GM12878 (cell line): Measurements from ENCODE around the gene SEMA7A. TPM values are rescaled to one million over a fixed set of nuclear protein-coding genes. Genes with fewer than 3 reads are reported as not detected.

Source experiments
- ATAC-seq: fragments of 200-7000 bp; cut with Tn5 transposase; 3 replicates; pipeline ENCODE4 v1.9.1; 2020; ENCODE audit warnings: mild to moderate bottlenecking, moderate library complexity
- BruUV-seq: library from RNA; stranded (reverse); fragments of 400-500 nt; replicated peaks from 2 replicates; lab custom pipeline; 2021; lab: Mats Ljungman, UMichigan
- CTCF ChIA-PET: fragments of 300-600 bp; sonication (Branson Sonifier 250); formaldehyde crosslinking; extraction: SDS; loops from one replicate; lab custom pipeline; 2021; ENCODE audit warnings: inconsistent platforms; lab: Yijun Ruan, JAX
- POLR2A ChIA-PET: fragments of 350-600 bp; formaldehyde crosslinking; extraction: SDS; loops from one replicate; lab custom pipeline; 2021; ENCODE audit warnings: inconsistent platforms; lab: Charles Lee
- RAD21 ChIA-PET: fragments of 300-600 bp; sonication (Branson Sonifier 250); formaldehyde crosslinking; loops from one replicate; lab custom pipeline; 2023; ENCODE audit warnings: antibody characterized with exemption; ENCODE audit not compliant: unreplicated experiment; lab: Charles Lee
- SMC1A ChIA-PET: fragments of 300-600 bp; sonication (Branson Sonifier 250); formaldehyde crosslinking; loops from one replicate; lab custom pipeline; 2023; ENCODE audit not compliant: unreplicated experiment, uncharacterized antibody; lab: Charles Lee
- DNase-seq: peaks from one replicate; pipeline ENCODE4 v3.0.0-alpha.2; 2011; ENCODE audit warnings: low read depth, low spot score
- FAIRE-seq: peaks from 3 replicates; lab custom pipeline; 2011; peaks lifted over from hg19 to GRCh38; lab: Jason Lieb, UNC
- H2AFZ ChIP-seq: 2 replicates; pipeline ENCODE4 v1.6.0; 2011; ENCODE audit warnings: low read depth, low read length, control low read depth; ENCODE audit not compliant: control insufficient read depth
- H3K27ac ChIP-seq: 2 replicates; pipeline ENCODE4 v1.5.1; 2011; ENCODE audit warnings: control low read depth; ENCODE audit not compliant: control insufficient read depth, insufficient read depth
- H3K27me3 ChIP-seq, 2 experiments: replicated peaks in 1 of 2; 2 replicates each; pipeline versions ENCODE4 v1.6.0 to v1.6.1; 2011; ENCODE audit warnings: low read length in 1 of 2; ENCODE audit not compliant: control insufficient read depth in 2 of 2, insufficient read depth in 2 of 2
- H3K36me3 ChIP-seq, 2 experiments: 2 replicates each; pipeline ENCODE4 v1.5.1; 2011; ENCODE audit warnings: low read length in 1 of 2; ENCODE audit not compliant: control insufficient read depth in 2 of 2, insufficient read depth in 2 of 2
- H3K4me1 ChIP-seq: 2 replicates; pipeline ENCODE4 v1.6.1; 2011; ENCODE audit warnings: mild to moderate bottlenecking, low read length, moderate library complexity, mixed read lengths; ENCODE audit not compliant: control insufficient read depth, insufficient read depth
- H3K4me2 ChIP-seq: 2 replicates; pipeline ENCODE4 v1.6.0; 2011; ENCODE audit warnings: control low read depth; ENCODE audit not compliant: control insufficient read depth, insufficient read depth
- H3K4me3 ChIP-seq: fragments of 200-600 bp; sonication (generic); 2 replicates; pipeline ENCODE4 v1.5.1; 2016
- H3K79me2 ChIP-seq: 2 replicates; pipeline ENCODE4 v1.6.0; 2011; ENCODE audit warnings: low read length; ENCODE audit not compliant: control insufficient read depth, insufficient read depth
- H3K9ac ChIP-seq: 2 replicates; pipeline ENCODE4 v1.8.0; 2011; ENCODE audit warnings: low read length, control low read depth, mixed read lengths; ENCODE audit not compliant: control insufficient read depth, insufficient read depth
- H3K9me3 ChIP-seq: replicated peaks from 3 replicates; pipeline ENCODE4 v1.5.1; 2011; ENCODE audit warnings: mild to moderate bottlenecking, low read length; ENCODE audit not compliant: control insufficient read depth, insufficient read depth
- H4K20me1 ChIP-seq: 2 replicates; pipeline ENCODE4 v1.6.0; 2011; ENCODE audit not compliant: control insufficient read depth, insufficient read depth
- LARP7 ChIP-seq: fragments of 450-650 bp; IDR thresholded peaks from 2 replicates; pipeline ENCODE4 v1.6.1; 2017; ENCODE audit warnings: mild to moderate bottlenecking
- MEF2B ChIP-seq: fragments of 450-650 bp; IDR thresholded peaks from 2 replicates; pipeline ENCODE4 v1.6.1; 2018; ENCODE audit warnings: mild to moderate bottlenecking, moderate library complexity; ENCODE audit not compliant: partially characterized antibody, poor library complexity, severe bottlenecking
- WGBS: methylation state at CpG from one replicate; pipeline ENCODE4 v1.1.6; 2016; ENCODE audit warnings: low lambda C conversion rate; ENCODE audit not compliant: insufficient replicate concordance, insufficient coverage; ENCODE audit errors: missing lambda C conversion rate; 5-methylcytosine and 5-hydroxymethylcytosine counted together
- in situ Hi-C: fragments of 300-500 bp; cut with MboI; formaldehyde crosslinking; loops from 9 replicates; pipeline ENCODE4 v1.14.3; 2018; ENCODE audit warnings: mixed read lengths
- intact Hi-C: fragments of 100-400 bp; cut with micrococcal nuclease; formaldehyde crosslinking; loops from one replicate; pipeline ENCODE4 v1.14.2; 2022; ENCODE audit not compliant: unreplicated experiment
- polyA plus RNA-seq, 11 experiments: library from polyadenylated mRNA; depleted of rRNA in 4 of 11; unstranded in 6 of 11; stranded (reverse) in 5 of 11; fragments of >200 nt; fragmentation: Nextera tagmentation in 4 of 11; fragmentation: Illumina TruSeq in 1 of 11; extraction: Ambion mirVana in 4 of 11; extraction: Trizol in 1 of 11; gene quantifications; 1 replicate in 1 of 11; 2 replicates in 10 of 11; pipeline versions ENCODE4 v1.2.1 to v1.2.3, GENCODE V29; 2011 to 2016; ENCODE audit warnings: inconsistent platforms in 2 of 11, missing spikeins in 2 of 11, low read depth in 1 of 11
- total RNA-seq, 4 experiments: library from RNA; depleted of rRNA in 3 of 4; stranded (reverse); fragments of >200 nt in 3 of 4; fragmentation: Illumina TruSeq in 1 of 4; extraction: Trizol in 1 of 4; gene quantifications; 2 replicates each; pipeline versions ENCODE4 v1.2.1 to v1.2.3, GENCODE V29; 2013 to 2021
- TF ChIP-seq, protein P1 (sequence below): IDR thresholded peaks from 2 replicates; pipeline ENCODE4 v1.6.1; 2012; ENCODE audit warnings: improper control_type of control experiment, low read depth, low read length; ENCODE audit not compliant: insufficient replicate concordance

SEMA7A gene
- total and polyA plus RNA-seq, 10 of the 15 experiments (the other 5 are each of a cell fraction or from before 2014, with no cell fraction given) = 0.08 to 112 (median 53.5) TPM

DNA sequence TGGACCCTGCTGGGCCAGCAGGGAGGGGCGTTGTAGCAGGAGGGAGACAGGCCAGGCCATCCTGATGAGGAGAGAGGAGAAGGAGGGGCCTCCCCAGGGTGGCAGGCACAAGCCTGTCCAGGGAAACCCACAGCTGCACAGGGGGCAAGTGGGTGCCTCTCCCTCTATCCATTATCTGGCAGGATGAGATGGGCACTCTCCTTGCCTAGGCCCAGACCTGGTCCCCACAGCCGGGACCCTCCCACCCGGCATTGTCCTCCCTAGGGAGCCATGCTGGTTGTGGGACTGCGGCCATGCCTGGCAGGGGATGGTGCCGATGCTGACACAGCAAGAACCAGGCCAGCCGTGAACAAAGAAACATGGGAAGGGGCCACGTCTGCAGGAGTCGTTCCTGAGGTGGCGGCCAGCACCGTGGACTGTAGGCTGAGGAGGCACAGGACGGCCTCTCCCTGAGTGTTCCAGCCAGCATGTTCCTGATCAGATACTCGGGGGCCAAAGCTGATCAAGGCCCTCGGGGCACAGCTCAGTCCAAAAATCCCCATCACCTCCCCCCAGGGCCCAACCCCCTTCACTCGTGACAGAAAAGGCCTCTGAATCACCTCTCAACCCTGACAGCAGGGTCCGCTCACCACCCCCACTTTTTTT is 47.1 kb downstream of the SEMA7A start:
- DNase-seq = no peak
- Histone ChIP-seq H3K9me3 (no peaks in the 10 kb centered on the region), H3K4me3 (no peak overlapping the region), H3K4me1 (peaks cover 77% of the 10 kb centered on the region), H3K9ac (peak overlapping the region; percentile 77), H2AFZ (no peak overlapping the region), H3K27me3 (no peaks in the 10 kb centered on the region), H3K36me3 (no peaks in the 10 kb centered on the region; a peak in 1 of 4 replicates), H3K27ac (peak overlapping the region; percentile 97), H3K4me2 (no peak overlapping the region; the same call in 1 of the 2 replicates), H3K79me2 (peaks cover 32% of the 10 kb centered on the region), H4K20me1 (no peaks in the 10 kb centered on the region)
- FAIRE-seq = no peak
- TF ChIP-seq MEF2B (no peak), LARP7 (no peak)
- TF ChIP-seq, protein P1, sequence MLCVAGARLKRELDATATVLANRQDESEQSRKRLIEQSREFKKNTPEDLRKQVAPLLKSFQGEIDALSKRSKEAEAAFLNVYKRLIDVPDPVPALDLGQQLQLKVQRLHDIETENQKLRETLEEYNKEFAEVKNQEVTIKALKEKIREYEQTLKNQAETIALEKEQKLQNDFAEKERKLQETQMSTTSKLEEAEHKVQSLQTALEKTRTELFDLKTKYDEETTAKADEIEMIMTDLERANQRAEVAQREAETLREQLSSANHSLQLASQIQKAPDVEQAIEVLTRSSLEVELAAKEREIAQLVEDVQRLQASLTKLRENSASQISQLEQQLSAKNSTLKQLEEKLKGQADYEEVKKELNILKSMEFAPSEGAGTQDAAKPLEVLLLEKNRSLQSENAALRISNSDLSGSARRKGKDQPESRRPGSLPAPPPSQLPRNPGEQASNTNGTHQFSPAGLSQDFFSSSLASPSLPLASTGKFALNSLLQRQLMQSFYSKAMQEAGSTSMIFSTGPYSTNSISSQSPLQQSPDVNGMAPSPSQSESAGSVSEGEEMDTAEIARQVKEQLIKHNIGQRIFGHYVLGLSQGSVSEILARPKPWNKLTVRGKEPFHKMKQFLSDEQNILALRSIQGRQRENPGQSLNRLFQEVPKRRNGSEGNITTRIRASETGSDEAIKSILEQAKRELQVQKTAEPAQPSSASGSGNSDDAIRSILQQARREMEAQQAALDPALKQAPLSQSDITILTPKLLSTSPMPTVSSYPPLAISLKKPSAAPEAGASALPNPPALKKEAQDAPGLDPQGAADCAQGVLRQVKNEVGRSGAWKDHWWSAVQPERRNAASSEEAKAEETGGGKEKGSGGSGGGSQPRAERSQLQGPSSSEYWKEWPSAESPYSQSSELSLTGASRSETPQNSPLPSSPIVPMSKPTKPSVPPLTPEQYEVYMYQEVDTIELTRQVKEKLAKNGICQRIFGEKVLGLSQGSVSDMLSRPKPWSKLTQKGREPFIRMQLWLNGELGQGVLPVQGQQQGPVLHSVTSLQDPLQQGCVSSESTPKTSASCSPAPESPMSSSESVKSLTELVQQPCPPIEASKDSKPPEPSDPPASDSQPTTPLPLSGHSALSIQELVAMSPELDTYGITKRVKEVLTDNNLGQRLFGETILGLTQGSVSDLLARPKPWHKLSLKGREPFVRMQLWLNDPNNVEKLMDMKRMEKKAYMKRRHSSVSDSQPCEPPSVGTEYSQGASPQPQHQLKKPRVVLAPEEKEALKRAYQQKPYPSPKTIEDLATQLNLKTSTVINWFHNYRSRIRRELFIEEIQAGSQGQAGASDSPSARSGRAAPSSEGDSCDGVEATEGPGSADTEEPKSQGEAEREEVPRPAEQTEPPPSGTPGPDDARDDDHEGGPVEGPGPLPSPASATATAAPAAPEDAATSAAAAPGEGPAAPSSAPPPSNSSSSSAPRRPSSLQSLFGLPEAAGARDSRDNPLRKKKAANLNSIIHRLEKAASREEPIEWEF = no peak
- no TSS peak for BruUV-seq
- POLR2A ChIA-PET = interaction anchor here (6.6 to 15.8 kb wide), 3 partner anchors 9 to 45 kb away, joined by 143 to 302 read pairs (median 171); partner anchors contain the start of gene SEMA7A
- CTCF ChIA-PET = interaction anchor here (0.9 to 21.7 kb wide), 2 partner anchors 18 to 51 kb away, joined by 3 to 655 read pairs; partner anchors contain the start of gene SEMA7A
- RAD21 ChIA-PET = interaction anchor here (5.9 to 7.4 kb wide), 3 partner anchors 8 to 43 kb away, joined by 145 to 262 read pairs (median 228); partner anchors contain the start of gene SEMA7A
- in situ Hi-C loops = no loop called here
- 33% methylated on average over 15 of the region's 15 CpGs for WGBS
- ATAC-seq = no peak
- intact Hi-C loops = no loop called here
- SMC1A ChIA-PET = interaction anchor here (7.2 to 21.3 kb wide), 2 partner anchors 12 to 51 kb away, joined by 336 to 544 read pairs; partner anchors contain the start of gene SEMA7A
